HL-60 (cell line): ENCODE results near the gene ASB12.

Experiments used
- DNase-seq, 2 experiments: peaks; one replicate each; pipeline ENCODE4 v3.0.0-alpha.2; 2010 to 2020; ENCODE audit warnings: low read depth in 1 of 2, low spot score in 1 of 2
- H3K27ac ChIP-seq: fragments of 250-450 bp; sonication (Bioruptor Pico); replicated peaks from 2 replicates; pipeline ENCODE4 v1.5.1; 2020; ENCODE audit warnings: mild to moderate bottlenecking, moderate library complexity
- H3K27me3 ChIP-seq: fragments of 250-450 bp; sonication (Bioruptor Pico); 2 replicates; pipeline ENCODE4 v1.5.1; 2021; ENCODE audit warnings: mild to moderate bottlenecking, moderate library complexity; ENCODE audit not compliant: insufficient read depth, poor library complexity, severe bottlenecking
- H3K4me3 ChIP-seq: replicated peaks from 2 replicates; pipeline ENCODE4 v1.5.1; 2011; ENCODE audit warnings: mild to moderate bottlenecking, control low read depth, low read length; ENCODE audit not compliant: insufficient read depth
- CTCF ChIP-seq: IDR thresholded peaks from one replicate; pipeline ENCODE4 v1.5.1; 2011; ENCODE audit warnings: low read length, control low read depth, inconsistent platforms; ENCODE audit not compliant: insufficient read depth
- GABPA ChIP-seq: IDR thresholded peaks from 2 replicates; pipeline ENCODE4 v1.6.1; 2012; ENCODE audit warnings: low read depth
- POLR2AphosphoS5 ChIP-seq: IDR thresholded peaks from 2 replicates; pipeline ENCODE4 v1.6.1; 2012; ENCODE audit warnings: low read depth
- SPI1 ChIP-seq: IDR thresholded peaks from 2 replicates; pipeline ENCODE4 v1.6.1; 2012; ENCODE audit warnings: low read depth, mild to moderate bottlenecking, borderline replicate concordance
- TF ChIP-seq, protein P1 (sequence below): IDR thresholded peaks from 2 replicates; pipeline ENCODE4 v1.6.1; 2012; ENCODE audit warnings: low read depth; ENCODE audit not compliant: insufficient replicate concordance

ASB12 gene

GRCh38 chrX:64205441-64205734, 25.0 kb downstream of the ASB12 start, which contains the start of gene AMER1:
TSS of gene AMER1 (minus strand) at chrX:64205708. CDS start at chrX:64193286, 12,422 bp downstream.
- Histone ChIP-seq H3K27me3 (no peaks in the 10 kb centered on the region), H3K27ac (peak within 1 kb of the TSS; percentile 90), H3K4me3 (peak within 1 kb of the TSS; percentile 57)
- DNase-seq = no peak
- TF ChIP-seq CTCF (no peak), SPI1 (no peak), POLR2AphosphoS5 (no peak)
- TF ChIP-seq, protein P1, sequence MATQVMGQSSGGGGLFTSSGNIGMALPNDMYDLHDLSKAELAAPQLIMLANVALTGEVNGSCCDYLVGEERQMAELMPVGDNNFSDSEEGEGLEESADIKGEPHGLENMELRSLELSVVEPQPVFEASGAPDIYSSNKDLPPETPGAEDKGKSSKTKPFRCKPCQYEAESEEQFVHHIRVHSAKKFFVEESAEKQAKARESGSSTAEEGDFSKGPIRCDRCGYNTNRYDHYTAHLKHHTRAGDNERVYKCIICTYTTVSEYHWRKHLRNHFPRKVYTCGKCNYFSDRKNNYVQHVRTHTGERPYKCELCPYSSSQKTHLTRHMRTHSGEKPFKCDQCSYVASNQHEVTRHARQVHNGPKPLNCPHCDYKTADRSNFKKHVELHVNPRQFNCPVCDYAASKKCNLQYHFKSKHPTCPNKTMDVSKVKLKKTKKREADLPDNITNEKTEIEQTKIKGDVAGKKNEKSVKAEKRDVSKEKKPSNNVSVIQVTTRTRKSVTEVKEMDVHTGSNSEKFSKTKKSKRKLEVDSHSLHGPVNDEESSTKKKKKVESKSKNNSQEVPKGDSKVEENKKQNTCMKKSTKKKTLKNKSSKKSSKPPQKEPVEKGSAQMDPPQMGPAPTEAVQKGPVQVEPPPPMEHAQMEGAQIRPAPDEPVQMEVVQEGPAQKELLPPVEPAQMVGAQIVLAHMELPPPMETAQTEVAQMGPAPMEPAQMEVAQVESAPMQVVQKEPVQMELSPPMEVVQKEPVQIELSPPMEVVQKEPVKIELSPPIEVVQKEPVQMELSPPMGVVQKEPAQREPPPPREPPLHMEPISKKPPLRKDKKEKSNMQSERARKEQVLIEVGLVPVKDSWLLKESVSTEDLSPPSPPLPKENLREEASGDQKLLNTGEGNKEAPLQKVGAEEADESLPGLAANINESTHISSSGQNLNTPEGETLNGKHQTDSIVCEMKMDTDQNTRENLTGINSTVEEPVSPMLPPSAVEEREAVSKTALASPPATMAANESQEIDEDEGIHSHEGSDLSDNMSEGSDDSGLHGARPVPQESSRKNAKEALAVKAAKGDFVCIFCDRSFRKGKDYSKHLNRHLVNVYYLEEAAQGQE = no peak

GRCh38 chrX:64204701-64205440, 25.5 kb downstream of the ASB12 start:
- no peak for TF ChIP-seq POLR2AphosphoS5
- TF ChIP-seq GABPA = no peak
- TF ChIP-seq CTCF = no peak
- TF ChIP-seq, protein P1 = no peak
- TF ChIP-seq SPI1 = no peak
- peak; percentile 12 to 15 for DNase-seq
- Histone ChIP-seq H3K27me3 (no peaks in the 10 kb centered on the region), H3K4me3 (peak overlapping the region; percentile 57), H3K27ac (peak overlapping the region; percentile 90)

- TF ChIP-seq GABPA (no peak), POLR2AphosphoS5 (no peak)
- H3K27ac ChIP-seq = no peak overlapping the region
- no peaks in the 10 kb centered on the region for H3K27me3 ChIP-seq
- DNase-seq = no peak
- H3K4me3 ChIP-seq = peak overlapping the region; percentile 57
These were observed 26.2 kb downstream of the ASB12 start for GRCh38 chrX:64204252-64204651.

GRCh38 chrX:64202808-64203325, 27.5 kb downstream of the ASB12 start:
- Histone ChIP-seq H3K4me3 (no peak overlapping the region), H3K27me3 (no peaks in the 10 kb centered on the region), H3K27ac (no peak overlapping the region)
- DNase-seq = no peak
- TF ChIP-seq, protein P1 = no peak
- no peak for TF ChIP-seq SPI1
- no peak for TF ChIP-seq POLR2AphosphoS5
- no peak for TF ChIP-seq CTCF
- no peak for TF ChIP-seq GABPA
